ENCODE results near the gene TNIK. TPM values are rescaled to one million over a fixed set of nuclear protein-coding genes. Genes with fewer than 3 reads are reported as not detected.

Gene TNIK
- total RNA-seq, 1 donor from 2014 or later: 1.5 TPM

- Mint-ChIP-seq H3K36me3 (ENCODE audit: unreplicated experiment) (no peaks in the 10 kb centered on the region), H3K4me1 (ENCODE audit: low read depth, unreplicated experiment) (peaks cover 4% of the 10 kb centered on the region), H3K4me3 (ENCODE audit: unreplicated experiment) (no peak overlapping the region), H3K27ac (ENCODE audit: unreplicated experiment) (no peak overlapping the region), H3K27me3 (ENCODE audit: unreplicated experiment) (no peaks in the 10 kb centered on the region), H3K9me3 (ENCODE audit: unreplicated experiment) (no peaks in the 10 kb centered on the region)
- no peak for TF ChIP-seq CTCF (IDR thresholded peaks at IDR 0.05; ENCODE audit: partially characterized antibody, unreplicated experiment)
- no peak for DNase-seq
These were observed 270.7 kb downstream of the TNIK start for GRCh38 chr3:171189394-171190080.

GRCh38 chr3:171187706-171188290 is 272.4 kb downstream of the TNIK start:
- DNase-seq: no peak

GRCh38 chr3:171186817-171187500 is 273.2 kb downstream of the TNIK start:
- TF ChIP-seq CTCF (IDR thresholded peaks at IDR 0.05; ENCODE audit: partially characterized antibody, unreplicated experiment): no peak
- H3K9me3 Mint-ChIP-seq (ENCODE audit: unreplicated experiment): no peaks in the 10 kb centered on the region
- no peak overlapping the region for H3K27ac Mint-ChIP-seq (ENCODE audit: unreplicated experiment)
- H3K36me3 Mint-ChIP-seq (ENCODE audit: unreplicated experiment): no peaks in the 10 kb centered on the region
- H3K27me3 Mint-ChIP-seq (ENCODE audit: unreplicated experiment): peaks cover 4% of the 10 kb centered on the region
- peaks cover 8% of the 10 kb centered on the region for H3K4me1 Mint-ChIP-seq (ENCODE audit: low read depth, unreplicated experiment)
- no peak for DNase-seq
- no peak overlapping the region for H3K4me3 Mint-ChIP-seq (ENCODE audit: unreplicated experiment)

More at GRCh38 chr3:171187706-171188290, 272.4 kb downstream of the TNIK start:
- H3K36me3 Mint-ChIP-seq (ENCODE audit: unreplicated experiment): no peaks in the 10 kb centered on the region
- H3K4me3 Mint-ChIP-seq (ENCODE audit: unreplicated experiment): no peak overlapping the region
- H3K4me1 Mint-ChIP-seq (ENCODE audit: low read depth, unreplicated experiment): peaks cover 8% of the 10 kb centered on the region
- no peak overlapping the region for H3K27ac Mint-ChIP-seq (ENCODE audit: unreplicated experiment)
- no peaks in the 10 kb centered on the region for H3K9me3 Mint-ChIP-seq (ENCODE audit: unreplicated experiment)
- peak; percentile 74 for TF ChIP-seq CTCF (IDR thresholded peaks at IDR 0.05; ENCODE audit: partially characterized antibody, unreplicated experiment)
- H3K27me3 Mint-ChIP-seq (ENCODE audit: unreplicated experiment): no peaks in the 10 kb centered on the region

- peaks cover 8% of the 10 kb centered on the region for H3K4me1 Mint-ChIP-seq (ENCODE audit: low read depth, unreplicated experiment)
- no peak overlapping the region for H3K4me3 Mint-ChIP-seq (ENCODE audit: unreplicated experiment)
- H3K27me3 Mint-ChIP-seq (ENCODE audit: unreplicated experiment): peaks cover 6% of the 10 kb centered on the region
- H3K36me3 Mint-ChIP-seq (ENCODE audit: unreplicated experiment): peaks cover 3% of the 10 kb centered on the region
- no peak overlapping the region for H3K27ac Mint-ChIP-seq (ENCODE audit: unreplicated experiment)
- H3K9me3 Mint-ChIP-seq (ENCODE audit: unreplicated experiment): no peaks in the 10 kb centered on the region
- no peak for DNase-seq
- no peak for TF ChIP-seq CTCF (IDR thresholded peaks at IDR 0.05; ENCODE audit: partially characterized antibody, unreplicated experiment)
These were observed 273.8 kb downstream of the TNIK start for GRCh38 chr3:171186383-171186782.

- no peak overlapping the region for H3K27ac Mint-ChIP-seq (ENCODE audit: unreplicated experiment)
- H3K27me3 Mint-ChIP-seq (ENCODE audit: unreplicated experiment): peaks cover 6% of the 10 kb centered on the region
- peaks cover 8% of the 10 kb centered on the region for H3K4me1 Mint-ChIP-seq (ENCODE audit: low read depth, unreplicated experiment)
- H3K36me3 Mint-ChIP-seq (ENCODE audit: unreplicated experiment): peaks cover 5% of the 10 kb centered on the region
- H3K4me3 Mint-ChIP-seq (ENCODE audit: unreplicated experiment): no peak overlapping the region
- H3K9me3 Mint-ChIP-seq (ENCODE audit: unreplicated experiment): no peaks in the 10 kb centered on the region
- no peak for TF ChIP-seq CTCF (IDR thresholded peaks at IDR 0.05; ENCODE audit: partially characterized antibody, unreplicated experiment)
- DNase-seq: no peak
These were observed 274.2 kb downstream of the TNIK start for GRCh38 chr3:171185959-171186358.

Data from glutamatergic neuron (in vitro differentiated cells).